Measurements from ENCODE around the gene GRIK3. TPM values are rescaled to one million over a fixed set of nuclear protein-coding genes. Genes with fewer than 3 reads are reported as not detected.

Gene GRIK3
- total RNA-seq, 4 donors from 2014 or later, result under 0.01 to 0.16 TPM; not detected in 2

DNA sequence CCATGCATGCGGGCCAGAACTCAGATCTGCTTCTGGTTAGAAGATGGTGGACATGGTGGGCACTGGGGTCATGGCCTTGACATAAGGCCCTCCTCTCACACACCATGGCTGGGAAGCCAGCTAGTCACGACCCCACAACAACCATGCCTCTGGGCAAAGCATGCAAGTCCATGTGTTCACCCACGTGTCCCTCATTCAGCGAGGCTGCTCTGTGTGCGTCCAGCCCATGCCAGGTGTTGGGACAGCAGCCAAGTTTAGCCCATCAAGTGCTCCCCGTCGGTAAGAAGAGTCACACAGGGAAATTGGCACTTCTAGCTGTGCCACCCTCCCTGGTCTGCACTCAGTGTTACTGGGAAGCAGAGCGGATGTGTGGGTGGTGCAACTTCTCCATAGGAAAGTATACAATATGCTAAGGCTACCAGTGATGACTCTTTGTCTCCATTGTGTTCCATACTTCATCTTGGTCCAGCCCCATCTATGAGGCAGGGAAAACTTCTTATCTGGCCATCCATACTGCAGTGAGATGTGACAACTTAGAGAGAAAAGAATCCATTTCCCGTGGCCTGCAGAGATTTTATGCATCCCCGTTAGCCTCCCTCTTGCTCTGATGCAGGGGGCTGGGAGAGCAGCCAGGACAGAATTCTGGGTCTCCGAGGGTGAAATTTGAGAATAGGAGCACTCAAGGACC, 198.0 kb downstream of the GRIK3 start:
- no peak for TF ChIP-seq CTCF (IDR thresholded peaks at IDR 0.05; ENCODE audit: low read depth)

DNA sequence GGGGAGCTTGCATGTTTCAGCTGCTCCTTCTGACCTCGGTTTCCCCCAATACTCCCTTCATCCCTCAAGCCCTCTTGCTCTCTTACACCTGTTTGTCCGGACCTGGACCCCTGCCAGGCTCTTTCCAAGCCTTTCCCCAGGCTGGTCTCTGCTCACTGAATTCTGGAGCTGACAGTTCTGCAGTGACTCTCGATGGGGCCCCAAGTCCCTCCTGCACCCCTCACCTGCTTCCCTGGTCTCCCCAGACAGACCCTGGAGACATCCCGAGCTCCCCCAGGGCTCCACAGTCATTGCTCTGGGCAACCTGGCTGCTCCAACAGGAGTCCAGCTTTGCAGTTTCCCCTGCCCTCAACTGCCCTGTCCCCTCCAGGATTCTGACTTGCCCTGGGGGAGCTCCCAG, 198.6 kb downstream of the GRIK3 start:
- TF ChIP-seq CTCF (IDR thresholded peaks at IDR 0.05; ENCODE audit: low read depth), result no peak

GRCh38 chr1:36835017-36835695, 199.2 kb downstream of the GRIK3 start:
- no peak for TF ChIP-seq CTCF (IDR thresholded peaks at IDR 0.05; ENCODE audit: low read depth)

DNA sequence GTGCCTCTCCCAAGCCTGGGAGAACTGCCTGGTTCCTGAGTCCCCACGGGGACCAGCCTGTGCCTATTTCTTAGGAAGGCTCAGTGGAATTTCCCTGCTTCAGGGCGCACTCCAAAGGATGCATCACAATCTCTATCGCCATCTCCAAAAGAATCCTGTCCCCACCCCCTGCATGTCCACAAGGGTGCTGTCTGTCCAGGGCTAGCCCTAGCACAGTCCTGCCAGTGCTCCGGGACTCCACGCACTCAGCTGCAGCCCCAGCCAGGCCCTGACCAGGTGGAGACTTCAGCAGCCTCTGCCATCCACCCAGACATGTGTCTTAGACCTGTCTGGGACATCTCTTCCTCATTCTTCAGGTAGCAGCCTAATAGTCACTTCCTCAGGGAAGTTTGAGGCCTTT, 199.7 kb downstream of the GRIK3 start:
- no peak for TF ChIP-seq CTCF (IDR thresholded peaks at IDR 0.05; ENCODE audit: low read depth)

- no peak for TF ChIP-seq CTCF (IDR thresholded peaks at IDR 0.05; ENCODE audit: low read depth)
Measured at GRCh38 chr1:36831186-36831810, 203.0 kb downstream of the GRIK3 start.

- TF ChIP-seq CTCF (IDR thresholded peaks at IDR 0.05; ENCODE audit: low read depth), result no peak
Measured at GRCh38 chr1:36829961-36830360, 204.4 kb downstream of the GRIK3 start.

GRCh38 chr1:36829066-36829465, 205.2 kb downstream of the GRIK3 start:
- no peak for TF ChIP-seq CTCF (IDR thresholded peaks at IDR 0.05; ENCODE audit: low read depth)

Data from subcutaneous adipose tissue (tissue), 4 donors.